ENCODE results near the gene OTULIN.

Gene OTULIN

GRCh38 chr5:14664270-14665100 is at the start of gene OTULIN:
OTULIN (plus strand) TSS chr5:14664718; CDS start chr5:14664826, 108 bp downstream.
- Histone ChIP-seq H4K20me1 (ENCODE audit: insufficient read depth) (peaks cover 5% of the 10 kb centered on the region; the same call in 1 of the 2 replicates), H3K9ac (peak within 1 kb of the TSS; percentile 71), H3K79me2 (ENCODE audit: insufficient read depth, low read depth) (peaks cover 46% of the 10 kb centered on the region), H3K4me1 (ENCODE audit: low read depth, poor library complexity, severe bottlenecking) (peaks cover 51% of the 10 kb centered on the region), H3K27me3 (ENCODE audit: insufficient read depth, low read depth) (no peaks in the 10 kb centered on the region), H3K4me2 (peak within 1 kb of the TSS; percentile 100), H2AFZ (ENCODE audit: low read depth) (peak within 1 kb of the TSS; percentile 94), H3K4me3 (IDR thresholded peaks at IDR 0.05; ENCODE audit: insufficient read depth, low read depth, low read length) (no peak within 1 kb of the TSS), H3K36me3 (ENCODE audit: insufficient read depth) (no peaks in the 10 kb centered on the region), H3K27ac (peak within 1 kb of the TSS; percentile 80)
- TF ChIP-seq CTCF (conservative IDR thresholded peaks at IDR 0.05; ENCODE audit: low read depth, low read length) = no peak

GRCh38 chr5:14615365-14615764 is 49.2 kb upstream of the OTULIN start:
- no peaks in the 10 kb centered on the region for H4K20me1 ChIP-seq (ENCODE audit: insufficient read depth)
- no peak overlapping the region for H3K4me2 ChIP-seq
- no peak overlapping the region for H3K4me3 ChIP-seq (IDR thresholded peaks at IDR 0.05; ENCODE audit: insufficient read depth, low read depth, low read length)
- no peaks in the 10 kb centered on the region for H3K27me3 ChIP-seq (ENCODE audit: insufficient read depth, low read depth)
- no peak overlapping the region for H3K9ac ChIP-seq
- H2AFZ ChIP-seq (ENCODE audit: low read depth) = no peak overlapping the region
- no peaks in the 10 kb centered on the region for H3K4me1 ChIP-seq (ENCODE audit: low read depth, poor library complexity, severe bottlenecking)
- no peaks in the 10 kb centered on the region for H3K36me3 ChIP-seq (ENCODE audit: insufficient read depth)
- TF ChIP-seq CTCF (conservative IDR thresholded peaks at IDR 0.05; ENCODE audit: low read depth, low read length) = no peak
- no peaks in the 10 kb centered on the region for H3K79me2 ChIP-seq (ENCODE audit: insufficient read depth, low read depth)
- no peak overlapping the region for H3K27ac ChIP-seq

- Histone ChIP-seq H3K79me2 (ENCODE audit: insufficient read depth, low read depth) (no peaks in the 10 kb centered on the region), H3K27me3 (ENCODE audit: insufficient read depth, low read depth) (no peaks in the 10 kb centered on the region), H3K4me1 (ENCODE audit: low read depth, poor library complexity, severe bottlenecking) (no peaks in the 10 kb centered on the region), H4K20me1 (ENCODE audit: insufficient read depth) (no peaks in the 10 kb centered on the region), H3K27ac (no peak overlapping the region), H3K4me2 (no peak overlapping the region), H3K36me3 (ENCODE audit: insufficient read depth) (no peaks in the 10 kb centered on the region), H3K4me3 (IDR thresholded peaks at IDR 0.05; ENCODE audit: insufficient read depth, low read depth, low read length) (no peak overlapping the region), H3K9ac (no peak overlapping the region), H2AFZ (ENCODE audit: low read depth) (no peak overlapping the region)
- TF ChIP-seq CTCF (conservative IDR thresholded peaks at IDR 0.05; ENCODE audit: low read depth, low read length) = no peak
Observed at GRCh38 chr5:14617441-14617840, 47.1 kb upstream of the OTULIN start.

- Histone ChIP-seq H3K27ac (no peak overlapping the region), H3K4me2 (no peak overlapping the region), H3K36me3 (ENCODE audit: insufficient read depth) (no peaks in the 10 kb centered on the region), H3K4me3 (IDR thresholded peaks at IDR 0.05; ENCODE audit: insufficient read depth, low read depth, low read length) (no peak overlapping the region), H3K27me3 (ENCODE audit: insufficient read depth, low read depth) (no peaks in the 10 kb centered on the region), H3K79me2 (ENCODE audit: insufficient read depth, low read depth) (no peaks in the 10 kb centered on the region), H4K20me1 (ENCODE audit: insufficient read depth) (no peaks in the 10 kb centered on the region), H2AFZ (ENCODE audit: low read depth) (no peak overlapping the region), H3K9ac (no peak overlapping the region), H3K4me1 (ENCODE audit: low read depth, poor library complexity, severe bottlenecking) (peaks cover 7% of the 10 kb centered on the region)
- TF ChIP-seq CTCF (conservative IDR thresholded peaks at IDR 0.05; ENCODE audit: low read depth, low read length) = no peak
Observed at GRCh38 chr5:14627270-14627669, 37.2 kb upstream of the OTULIN start.

Measured in KMS-11 (cell line).